ENCODE results near the gene CEP126. TPM values are rescaled to one million over a fixed set of nuclear protein-coding genes. Genes with fewer than 3 reads are reported as not detected.
"Not testable (repeated sequence)": the region's sequence is repeated elsewhere in the genome, so short reads cannot be mapped to it uniquely, and the experiment has no call there.

The CEP126 gene
- polyA plus RNA-seq, 1 experiment = 3.7 TPM

DNA sequence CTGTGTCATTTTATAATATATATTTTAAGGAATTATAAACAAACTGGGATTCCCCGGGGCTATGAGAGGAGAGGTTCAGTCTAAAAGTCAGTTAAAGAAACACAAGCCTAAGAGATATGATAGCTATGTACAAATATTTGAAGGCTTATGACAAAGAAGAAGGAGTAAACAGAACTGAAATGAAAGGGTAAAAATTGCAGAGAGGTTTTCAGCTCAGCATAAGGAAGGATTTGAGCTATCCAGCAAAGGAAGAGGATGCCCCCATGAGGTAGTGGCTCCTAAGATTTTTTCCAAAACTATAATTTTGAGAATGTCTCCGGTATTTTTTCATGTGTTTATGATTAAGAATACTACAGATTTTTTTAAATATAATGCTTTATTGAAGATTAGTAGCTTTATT, 59.4 kb downstream of the CEP126 start:
- H3K27ac ChIP-seq (ENCODE audit: low read depth, low read length) = no peak overlapping the region
- H3K27me3 ChIP-seq (ENCODE audit: control insufficient read depth, insufficient read depth, low read length) = no peaks in the 10 kb centered on the region
- peak; percentile 7 for DNase-seq (ENCODE audit: low read depth, low spot score)
- TF ChIP-seq, protein P1, sequence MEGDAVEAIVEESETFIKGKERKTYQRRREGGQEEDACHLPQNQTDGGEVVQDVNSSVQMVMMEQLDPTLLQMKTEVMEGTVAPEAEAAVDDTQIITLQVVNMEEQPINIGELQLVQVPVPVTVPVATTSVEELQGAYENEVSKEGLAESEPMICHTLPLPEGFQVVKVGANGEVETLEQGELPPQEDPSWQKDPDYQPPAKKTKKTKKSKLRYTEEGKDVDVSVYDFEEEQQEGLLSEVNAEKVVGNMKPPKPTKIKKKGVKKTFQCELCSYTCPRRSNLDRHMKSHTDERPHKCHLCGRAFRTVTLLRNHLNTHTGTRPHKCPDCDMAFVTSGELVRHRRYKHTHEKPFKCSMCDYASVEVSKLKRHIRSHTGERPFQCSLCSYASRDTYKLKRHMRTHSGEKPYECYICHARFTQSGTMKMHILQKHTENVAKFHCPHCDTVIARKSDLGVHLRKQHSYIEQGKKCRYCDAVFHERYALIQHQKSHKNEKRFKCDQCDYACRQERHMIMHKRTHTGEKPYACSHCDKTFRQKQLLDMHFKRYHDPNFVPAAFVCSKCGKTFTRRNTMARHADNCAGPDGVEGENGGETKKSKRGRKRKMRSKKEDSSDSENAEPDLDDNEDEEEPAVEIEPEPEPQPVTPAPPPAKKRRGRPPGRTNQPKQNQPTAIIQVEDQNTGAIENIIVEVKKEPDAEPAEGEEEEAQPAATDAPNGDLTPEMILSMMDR (IDR thresholded peaks at IDR 0.05; ENCODE audit: low read depth, low read length) = peak; percentile 44
- ChIA-PET CTCF (interaction anchor here (0.6 to 5.4 kb wide), 14 partner anchors 8 to 518 kb away, joined by 3 to 66 read pairs (median 4); partner anchors contain the start of gene CEP126), POLR2A (no interaction called here)
- no peak overlapping the region for H3K4me3 ChIP-seq (ENCODE audit: low read depth, low read length)
- H3K9me3 ChIP-seq (ENCODE audit: control insufficient read depth, insufficient read depth, low read length) = no peaks in the 10 kb centered on the region

DNA sequence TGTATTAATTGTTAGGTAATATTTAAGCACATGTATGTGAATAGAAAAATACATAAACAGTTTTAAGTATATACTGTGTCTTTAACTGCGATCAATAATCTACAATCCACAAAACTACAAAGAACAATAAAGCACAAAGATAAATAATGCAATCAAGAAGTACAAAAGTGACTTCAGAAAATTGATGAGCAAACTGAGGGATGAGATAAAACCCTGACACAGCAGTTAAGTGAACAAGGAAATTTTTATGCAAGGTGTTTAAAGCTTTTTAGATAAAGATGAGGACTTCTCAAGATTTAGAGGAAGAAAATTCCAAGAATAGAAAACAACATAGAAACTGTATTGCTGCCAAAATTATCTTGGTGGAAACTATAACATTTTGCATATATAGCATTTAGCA, 60.0 kb downstream of the CEP126 start:
- TF ChIP-seq, protein P1 (IDR thresholded peaks at IDR 0.05; ENCODE audit: low read depth, low read length) = no peak
- ChIA-PET CTCF (interaction anchor here (0.6 to 5.4 kb wide), 12 partner anchors 9 to 519 kb away, joined by 3 to 66 read pairs (median 4); partner anchors contain the start of gene CEP126), POLR2A (no interaction called here)
- Histone ChIP-seq H3K4me3 (ENCODE audit: low read depth, low read length) (no peak overlapping the region), H3K9me3 (ENCODE audit: control insufficient read depth, insufficient read depth, low read length) (no peaks in the 10 kb centered on the region), H3K27me3 (ENCODE audit: control insufficient read depth, insufficient read depth, low read length) (no peaks in the 10 kb centered on the region), H3K27ac (ENCODE audit: low read depth, low read length) (no peak overlapping the region)
- no peak for DNase-seq (ENCODE audit: low read depth, low spot score)

DNA sequence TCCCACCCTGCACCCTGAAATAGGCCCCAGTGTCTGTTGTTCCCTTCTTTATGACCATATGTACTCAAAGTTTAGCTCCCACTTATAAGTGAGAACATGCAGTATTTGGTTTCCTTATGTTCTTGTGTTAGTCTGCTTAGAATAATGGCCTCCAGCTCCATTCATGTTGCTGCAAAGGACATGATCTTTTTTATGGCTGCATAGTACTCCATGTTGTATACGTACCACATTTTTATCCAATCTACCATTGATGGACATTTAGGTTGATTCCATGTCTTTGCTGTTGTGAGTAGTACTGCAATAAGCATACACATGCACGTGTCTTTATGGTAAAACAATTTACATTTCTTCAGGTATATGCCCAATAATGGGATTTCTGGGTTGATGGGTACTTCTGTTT, 60.9 kb downstream of the CEP126 start:
- no peak overlapping the region for H3K27ac ChIP-seq (ENCODE audit: low read depth, low read length)
- no peak overlapping the region for H3K4me3 ChIP-seq (ENCODE audit: low read depth, low read length)
- TF ChIP-seq, protein P1 (IDR thresholded peaks at IDR 0.05; ENCODE audit: low read depth, low read length) = no peak
- no peaks in the 10 kb centered on the region for H3K27me3 ChIP-seq (ENCODE audit: control insufficient read depth, insufficient read depth, low read length)
- POLR2A ChIA-PET = no interaction called here
- no peak for DNase-seq (ENCODE audit: low read depth, low spot score)
- no peaks in the 10 kb centered on the region for H3K9me3 ChIP-seq (ENCODE audit: control insufficient read depth, insufficient read depth, low read length)
- CTCF ChIA-PET = interaction anchor here (0.9 to 5.4 kb wide), 2 partner anchors 32 to 115 kb away, joined by 4 to 66 read pairs; no protein-coding TSS in a partner anchor

DNA sequence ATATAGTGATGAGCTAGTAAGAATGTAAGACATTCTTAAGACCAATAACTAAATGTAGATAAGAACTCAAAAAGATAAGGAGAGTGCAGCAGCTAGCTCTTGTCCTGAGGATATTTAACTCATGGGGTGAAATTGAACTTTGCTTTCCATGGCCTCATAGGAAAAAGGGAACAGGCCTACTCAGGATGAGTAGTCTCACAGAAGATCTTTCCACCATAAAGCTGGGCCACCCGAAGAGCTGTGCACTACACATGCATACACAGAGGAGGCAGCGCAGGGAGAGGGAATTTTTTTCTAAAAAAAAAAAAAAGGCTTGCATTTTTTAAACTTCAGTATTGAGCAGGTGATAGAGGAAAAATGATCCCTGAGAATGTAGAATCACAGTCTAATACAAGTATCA, 72.6 kb downstream of the CEP126 start:
- no peaks in the 10 kb centered on the region for H3K27me3 ChIP-seq (ENCODE audit: control insufficient read depth, insufficient read depth, low read length)
- no peak overlapping the region for H3K4me3 ChIP-seq (ENCODE audit: low read depth, low read length)
- TF ChIP-seq, protein P1 (IDR thresholded peaks at IDR 0.05; ENCODE audit: low read depth, low read length) = no peak
- POLR2A ChIA-PET = no interaction called here
- H3K27ac ChIP-seq (ENCODE audit: low read depth, low read length) = no peak overlapping the region
- H3K9me3 ChIP-seq (ENCODE audit: control insufficient read depth, insufficient read depth, low read length) = no peaks in the 10 kb centered on the region; the same call in 1 of the 2 replicates
- DNase-seq (ENCODE audit: low read depth, low spot score) = no peak
- CTCF ChIA-PET = no interaction called here

DNA sequence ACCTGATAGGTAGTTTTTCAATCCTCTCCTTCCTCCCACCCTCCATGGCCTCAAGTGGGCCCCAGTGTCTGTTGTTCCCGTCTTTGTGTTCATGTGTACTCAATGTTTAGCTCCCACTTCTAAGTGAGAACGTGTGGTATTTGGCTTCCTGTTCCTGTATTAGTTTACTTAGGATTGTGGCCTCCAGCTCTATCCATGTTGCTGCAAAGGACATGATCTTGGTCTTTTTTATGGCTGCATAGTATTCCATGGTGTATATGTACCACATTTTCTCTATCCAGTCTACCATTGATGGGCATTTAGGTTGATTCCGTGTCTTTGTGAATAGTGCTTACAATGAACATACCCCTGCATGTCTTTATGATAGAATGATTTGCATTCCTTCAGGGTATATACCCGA, 78.4 kb downstream of the CEP126 start:
- CTCF ChIA-PET = interaction anchor here (2.0 kb wide), 1 partner anchor 15 kb away, joined by 12 read pairs; no protein-coding TSS in a partner anchor
- no peaks in the 10 kb centered on the region for H3K27me3 ChIP-seq (ENCODE audit: control insufficient read depth, insufficient read depth, low read length)
- POLR2A ChIA-PET = no interaction called here
- no peak for DNase-seq (ENCODE audit: low read depth, low spot score)
- no peak overlapping the region for H3K27ac ChIP-seq (ENCODE audit: low read depth, low read length)
- TF ChIP-seq, protein P1 (IDR thresholded peaks at IDR 0.05; ENCODE audit: low read depth, low read length) = no peak
- H3K9me3 ChIP-seq (ENCODE audit: control insufficient read depth, insufficient read depth, low read length) = no peaks in the 10 kb centered on the region; the same call in 1 of the 2 replicates
- H3K4me3 ChIP-seq (ENCODE audit: low read depth, low read length) = no peak overlapping the region

DNA sequence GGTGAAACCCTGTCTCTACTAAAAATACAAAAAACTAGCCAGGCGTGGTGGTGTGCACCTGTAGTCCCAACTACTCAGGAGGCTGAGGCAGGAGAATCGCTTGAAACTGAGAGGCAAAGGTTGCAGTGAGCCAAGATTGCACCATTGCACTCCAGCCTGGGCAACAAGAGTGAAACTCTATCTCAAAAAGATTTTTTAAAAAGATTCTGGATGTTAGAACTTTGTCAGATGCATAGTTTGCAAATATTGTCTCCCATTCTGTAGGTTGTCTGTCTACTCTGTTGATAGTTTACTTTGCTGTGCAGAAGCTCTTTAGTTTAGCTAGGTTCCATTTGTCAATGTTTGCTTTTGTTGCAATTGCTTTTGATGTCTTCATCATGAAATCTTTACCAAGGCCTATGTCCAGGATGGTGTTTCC, 79.3 kb downstream of the CEP126 start:
- POLR2A ChIA-PET; H3K9me3 ChIP-seq (ENCODE audit: control insufficient read depth, insufficient read depth, low read length); H3K27ac ChIP-seq (ENCODE audit: low read depth, low read length); H3K4me3 ChIP-seq (ENCODE audit: low read depth, low read length); DNase-seq (ENCODE audit: low read depth, low spot score); H3K27me3 ChIP-seq (ENCODE audit: control insufficient read depth, insufficient read depth, low read length): not testable (repeated sequence)
- CTCF ChIA-PET = interaction anchor here (0.7 to 2.0 kb wide), 2 partner anchors 14 to 133 kb away, joined by 4 to 12 read pairs; no protein-coding TSS in a partner anchor
